ENCODE results near the gene DNASE1L3. TPM values are rescaled to one million over a fixed set of nuclear protein-coding genes. Genes with fewer than 3 reads are reported as not detected.

Gene DNASE1L3
- total RNA-seq, 1 donor from 2014 or later, result not detected

Other genes with a start within 250 kb of the DNASE1L3 start
- gene FLNB, start 202.6 kb downstream of the DNASE1L3 start, total RNA-seq, result 39.1 and 42.2 TPM in 2 replicates
- gene ABHD6, start 26.8 kb upstream of the DNASE1L3 start, total RNA-seq, result 6.1 and 7.0 TPM in 2 replicates
- gene RPP14, start 95.3 kb upstream of the DNASE1L3 start, total RNA-seq, result 18.0 and 19.6 TPM in 2 replicates
- gene HTD2, start 95.5 kb upstream of the DNASE1L3 start, total RNA-seq, result 5.3 and 6.3 TPM in 2 replicates
- gene PXK, start 121.9 kb upstream of the DNASE1L3 start, total RNA-seq, result 55.1 and 58.3 TPM in 2 replicates
- 63.8 and 68.7 TPM in 2 replicates for gene PDHB, start 222.9 kb upstream of the DNASE1L3 start, total RNA-seq

All from T-helper 1 cell treated with Interleukin-12 subunit alpha and Interleukin-12 subunit beta and Interleukin-4 antibody, amounts not matched to agents 30 ng/mL and 1 ng/mL, for 36 hours (primary cell).